K562 treated with DMSO at 1 percent for 48 hours (cell line): ENCODE results near the gene HYPK. TPM values are rescaled to one million over a fixed set of nuclear protein-coding genes. Genes with fewer than 3 reads are reported as not detected.

Source experiments
- total RNA-seq: library from RNA; unstranded; fragments of 300-600 nt; gene quantifications from 2 replicates; pipeline ENCODE4 v1.2.3, GENCODE V29; 2022; ENCODE audit warnings: low replicate concordance; ENCODE audit errors: extremely low read depth

Gene HYPK
- total RNA-seq = not detected in 2 replicates

DNA sequence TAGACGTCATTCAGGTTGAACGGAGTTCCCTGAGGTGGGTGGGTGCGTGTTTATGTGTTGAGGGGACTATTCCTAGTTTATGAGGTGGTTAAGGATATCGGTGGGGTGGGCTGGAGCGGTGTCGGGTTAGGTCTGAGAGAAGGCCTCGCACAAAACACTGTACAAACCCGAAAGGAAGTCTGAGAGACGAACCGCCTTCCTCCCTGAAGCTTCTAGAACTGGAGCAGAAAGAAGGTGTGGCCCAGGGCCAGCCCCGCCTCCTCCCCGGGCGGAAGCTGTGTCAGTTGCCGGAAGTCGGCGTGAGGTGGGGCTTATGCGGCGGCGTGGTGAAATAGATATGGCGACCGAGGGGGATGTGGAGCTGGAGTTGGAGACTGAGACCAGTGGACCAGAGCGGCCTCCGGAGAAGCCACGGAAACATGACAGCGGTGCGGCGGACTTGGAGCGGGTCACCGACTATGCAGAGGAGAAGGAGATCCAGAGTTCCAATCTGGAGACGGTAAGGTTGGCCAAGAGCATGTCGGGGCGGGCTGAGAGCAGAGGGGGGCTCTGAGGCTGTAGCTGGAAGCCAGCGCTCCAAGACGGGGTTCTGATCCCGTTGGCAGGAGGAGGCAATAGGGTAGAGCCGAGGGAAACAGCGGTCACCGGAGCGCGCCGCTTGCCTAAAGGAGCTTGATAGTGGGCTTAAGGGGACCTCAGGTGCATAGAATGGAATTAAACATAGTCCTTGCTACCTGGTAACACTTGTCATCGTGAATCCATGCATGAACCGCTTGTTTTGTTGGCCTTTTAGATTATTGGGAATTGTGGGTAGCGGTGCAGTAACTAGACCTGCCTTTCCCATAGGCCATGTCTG lies at the start of gene HYPK:
HYPK (plus strand) TSS at position 314 of the 856 bp plus-strand sequence; CDS start at position 338, 24 bp downstream.

DNA sequence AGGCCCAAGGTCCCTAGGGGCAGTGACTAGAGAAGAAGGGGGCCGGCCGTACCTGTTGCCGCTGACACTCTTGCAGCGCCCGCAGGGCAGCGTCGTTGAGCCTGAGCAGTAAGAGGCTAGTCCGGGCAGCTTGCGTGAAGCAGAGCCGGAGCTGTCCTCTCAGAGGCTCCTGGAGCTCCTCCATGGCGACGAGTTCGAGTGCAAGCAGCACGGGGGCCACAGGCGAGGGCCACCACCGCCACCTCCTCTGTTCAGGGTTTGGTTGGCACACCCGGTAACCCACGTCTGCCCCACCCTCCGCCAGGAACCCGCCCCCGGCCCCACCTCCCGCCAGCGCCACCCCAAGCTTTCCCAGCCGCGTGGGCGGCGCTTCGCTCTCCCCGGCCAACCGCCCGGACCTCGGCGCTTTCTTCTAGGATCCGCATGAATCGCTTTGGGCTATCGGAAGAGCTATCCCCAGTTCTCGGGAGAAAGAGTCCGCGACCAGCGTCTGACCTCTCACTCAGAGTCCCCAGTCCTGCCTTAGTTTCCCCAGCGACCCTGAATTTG lies 23.6 kb upstream of the HYPK start, which contains the start of gene ELL3:
ELL3 (minus strand) TSS at position 249 of the 549 bp plus-strand sequence; CDS start at position 184, 65 bp downstream.

GRCh38 chr15:43791993-43792760 lies 8.2 kb upstream of the HYPK start, which contains the start of gene SERF2:
SERF2 (plus strand) TSS chr15:43792320; CDS start chr15:43792377, 57 bp downstream.

GRCh38 chr15:43799945-43800285 lies 484 bp upstream of the HYPK start, which contains the start of gene SERINC4:
SERINC4 (minus strand) TSS chr15:43800220; CDS start chr15:43799986, 234 bp downstream.

GRCh38 chr15:43824302-43825246 lies 24.2 kb downstream of the HYPK start, which contains the start of gene MFAP1:
MFAP1 (minus strand) TSS chr15:43824690; CDS start chr15:43824569, 121 bp downstream.

DNA sequence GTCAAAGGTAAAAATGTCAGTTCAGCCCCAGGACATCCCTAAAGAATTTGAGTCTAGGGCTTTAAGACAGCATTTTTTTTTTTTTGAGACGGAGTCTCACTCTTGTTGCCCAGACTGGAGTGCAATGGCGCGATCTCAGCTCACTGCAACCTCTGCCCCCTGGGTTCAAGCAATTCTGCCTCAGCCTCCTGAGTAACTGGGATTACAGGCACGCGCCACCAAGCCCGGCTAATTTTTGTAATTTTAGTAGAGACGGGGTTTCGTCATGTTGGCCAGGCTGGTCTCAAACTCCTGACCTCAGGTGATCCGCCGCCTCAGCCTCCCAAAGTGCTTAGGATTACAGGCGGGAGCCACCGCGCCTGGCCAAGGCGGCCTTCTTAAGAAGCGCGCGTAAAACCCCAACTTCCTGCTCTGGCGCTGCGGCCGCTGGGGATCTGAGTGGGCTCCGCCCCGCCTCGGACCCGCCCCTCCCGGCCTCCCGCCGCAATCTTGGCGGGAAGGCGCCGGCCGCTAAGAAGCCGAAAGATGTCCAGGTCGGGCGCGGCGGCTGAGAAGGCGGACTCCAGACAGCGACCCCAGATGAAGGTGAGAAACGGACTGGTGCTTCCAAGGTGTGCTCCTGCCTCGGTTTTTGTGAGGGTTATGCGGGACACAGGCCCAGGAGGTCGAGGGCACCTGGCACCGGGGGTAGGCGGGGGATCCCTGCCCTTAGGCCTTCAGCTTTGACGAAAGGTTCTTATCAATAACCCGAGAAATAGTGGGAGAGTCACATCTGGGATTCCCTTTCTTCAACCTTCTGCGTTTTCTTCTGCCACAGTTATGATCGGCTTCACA lies 26.3 kb downstream of the HYPK start, which contains the start of gene WDR76:
WDR76 (plus strand) TSS at position 495 of the 834 bp plus-strand sequence; CDS start at position 526, 31 bp downstream.

Other genes starting within 250 kb of the HYPK start
- gene PPIP5K1, start 210.4 kb upstream of the HYPK start, total RNA-seq = not detected in 2 replicates
- not detected in 2 replicates for gene CKMT1B, start 206.6 kb upstream of the HYPK start, total RNA-seq
- not detected in 2 replicates for gene STRC, start 181.8 kb upstream of the HYPK start, total RNA-seq
- not detected in 2 replicates for gene CATSPER2, start 151.8 kb upstream of the HYPK start, total RNA-seq
- gene CKMT1A, start 106.7 kb upstream of the HYPK start, total RNA-seq = not detected in 2 replicates
- not detected in 2 replicates for gene PDIA3, start 54.2 kb upstream of the HYPK start, total RNA-seq
- gene ELL3, start 23.6 kb upstream of the HYPK start, total RNA-seq = not detected in 2 replicates
- 1,029 TPM in 1 of 2 replicates, not detected in the other for gene SERF2, start 8.3 kb upstream of the HYPK start, total RNA-seq
- gene SERINC4, start 379 bp upstream of the HYPK start, total RNA-seq = not detected in 2 replicates
- gene MFAP1, start 24.1 kb downstream of the HYPK start, total RNA-seq = 183 TPM in 1 of 2 replicates, not detected in the other
- gene WDR76, start 26.4 kb downstream of the HYPK start, total RNA-seq = not detected in 2 replicates